Subcutaneous abdominal adipose tissue (tissue), 5 donors: ENCODE measurements around the gene FBXO5.

Experiments used
- H3K27ac ChIP-seq: one replicate; pipeline ENCODE4 v1.7.0; 2013; ENCODE audit warnings: low read depth, mild to moderate bottlenecking, inconsistent platforms, low read length, moderate library complexity
- H3K27me3 ChIP-seq, 5 donors: one replicate each; pipeline ENCODE4 v1.7.0; 2013; ENCODE audit warnings: low read length in 5 of 5, inconsistent platforms in 1 of 5; ENCODE audit not compliant: control insufficient read depth in 5 of 5, insufficient read depth in 4 of 5
- H3K36me3 ChIP-seq, 5 donors: one replicate each; pipeline ENCODE4 v1.7.0; 2013; ENCODE audit warnings: low read length in 5 of 5; ENCODE audit not compliant: control insufficient read depth in 5 of 5, insufficient read depth in 5 of 5
- H3K4me1 ChIP-seq, 5 donors: one replicate each; pipeline ENCODE4 v1.7.0; 2013; ENCODE audit warnings: low read length in 5 of 5, mild to moderate bottlenecking in 3 of 5, moderate library complexity in 1 of 5; ENCODE audit not compliant: control insufficient read depth in 5 of 5, insufficient read depth in 5 of 5
- H3K4me3 ChIP-seq, 5 donors: one replicate each; pipeline ENCODE4 v1.7.0; 2013; ENCODE audit warnings: low read length in 5 of 5, low read depth in 1 of 5
- H3K9ac ChIP-seq, 5 donors: one replicate each; pipeline ENCODE4 v1.7.0; 2013; ENCODE audit warnings: low read length in 5 of 5, mild to moderate bottlenecking in 4 of 5, moderate library complexity in 3 of 5
- H3K9me3 ChIP-seq, 5 donors: one replicate each; pipeline ENCODE4 v1.7.0; 2013; ENCODE audit warnings: low read length in 5 of 5; ENCODE audit not compliant: control insufficient read depth in 5 of 5
- donor health status: healthy.
- donor health status: healthy.
- donor health status: healthy.
- donor health status: healthy.
- donor health status: healthy.

The FBXO5 gene, protein sequence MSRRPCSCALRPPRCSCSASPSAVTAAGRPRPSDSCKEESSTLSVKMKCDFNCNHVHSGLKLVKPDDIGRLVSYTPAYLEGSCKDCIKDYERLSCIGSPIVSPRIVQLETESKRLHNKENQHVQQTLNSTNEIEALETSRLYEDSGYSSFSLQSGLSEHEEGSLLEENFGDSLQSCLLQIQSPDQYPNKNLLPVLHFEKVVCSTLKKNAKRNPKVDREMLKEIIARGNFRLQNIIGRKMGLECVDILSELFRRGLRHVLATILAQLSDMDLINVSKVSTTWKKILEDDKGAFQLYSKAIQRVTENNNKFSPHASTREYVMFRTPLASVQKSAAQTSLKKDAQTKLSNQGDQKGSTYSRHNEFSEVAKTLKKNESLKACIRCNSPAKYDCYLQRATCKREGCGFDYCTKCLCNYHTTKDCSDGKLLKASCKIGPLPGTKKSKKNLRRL

DNA sequence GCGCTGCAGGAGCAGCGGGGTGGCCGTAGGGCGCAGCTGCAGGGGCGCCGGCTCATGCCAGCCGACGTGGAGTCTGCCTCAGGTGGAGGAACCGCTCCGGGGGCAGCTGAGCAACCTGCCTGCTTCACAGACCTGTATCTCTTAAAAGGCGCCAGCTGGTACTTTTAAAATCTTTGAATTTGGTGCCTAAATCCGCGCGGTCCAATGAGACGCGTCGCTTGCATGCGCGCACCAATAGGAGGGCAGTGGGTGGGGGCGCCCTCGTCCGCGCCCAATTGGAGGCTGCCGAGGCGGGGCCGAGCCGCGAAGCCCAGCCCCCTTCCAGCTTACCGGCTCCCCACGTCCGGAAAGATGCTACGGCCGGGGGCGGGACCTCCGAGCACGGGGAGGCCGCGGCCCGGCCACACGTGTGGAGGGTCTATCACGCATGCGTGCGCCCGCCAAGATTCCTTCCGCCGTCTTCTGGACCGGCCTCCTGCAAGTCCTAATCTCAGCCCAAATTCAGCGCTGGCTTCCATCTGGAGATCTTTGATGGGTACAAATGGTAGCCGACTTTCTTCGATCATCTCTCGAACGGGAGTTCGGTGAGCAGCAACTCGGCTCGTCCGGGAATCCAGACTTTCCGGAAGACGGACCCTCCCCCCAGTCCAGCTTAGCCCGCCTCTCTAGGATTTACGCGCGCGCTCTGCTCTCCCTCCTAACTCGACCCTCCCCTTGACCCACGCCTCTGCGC is at the start of gene FBXO5:
FBXO5 (minus strand) TSS at position 138 of the 733 bp plus-strand sequence; CDS start at position 56, 82 bp downstream.
- H3K9me3 ChIP-seq: no peaks in the 10 kb centered on the region

DNA sequence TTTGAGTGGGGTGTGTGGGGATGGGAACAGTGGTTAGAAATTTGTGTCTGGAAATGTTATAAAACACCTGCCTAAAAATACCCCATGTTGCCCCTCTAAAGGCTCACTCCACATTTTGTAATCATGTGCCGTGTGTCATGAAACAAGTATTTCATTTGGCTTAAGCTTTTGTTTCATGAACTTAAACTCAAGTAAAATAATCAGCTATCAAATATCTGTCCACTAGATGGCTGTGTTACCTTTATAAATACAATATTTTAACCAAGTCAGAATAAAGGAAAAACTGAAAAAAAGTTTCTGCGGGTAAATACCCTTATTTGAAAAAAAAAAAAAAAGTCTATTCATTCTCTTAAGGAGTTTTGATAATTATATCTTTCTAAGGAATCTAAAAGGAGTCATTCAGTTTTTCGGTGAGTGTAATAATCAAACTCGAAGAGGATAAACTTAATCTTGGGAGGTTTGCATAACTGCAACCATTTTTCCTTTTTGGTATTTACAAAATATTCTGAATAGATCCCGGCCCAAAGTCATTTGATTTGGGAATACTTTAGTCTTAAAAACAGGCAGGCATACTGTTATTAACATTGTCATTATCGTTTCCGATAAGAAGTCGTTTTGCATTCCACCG is 49.5 kb upstream of the FBXO5 start:
- H3K4me3 ChIP-seq: no peak overlapping the region
- no peaks in the 10 kb centered on the region for H3K36me3 ChIP-seq
- H3K27ac ChIP-seq: no peak overlapping the region
- H3K4me1 ChIP-seq: no peaks in the 10 kb centered on the region
- H3K9me3 ChIP-seq: no peaks in the 10 kb centered on the region
- H3K27me3 ChIP-seq: no peaks in the 10 kb centered on the region
- no peak overlapping the region for H3K9ac ChIP-seq

More for the DNA sequence above, at the start of gene FBXO5:
- Histone ChIP-seq H3K27ac (peak within 1 kb of the TSS; percentile 90), H3K27me3 (peaks cover 0 to 3% (median 0%) of the 10 kb centered on the region in 5 donors), H3K4me1 (peaks cover 2 to 25% (median 23%) of the 10 kb centered on the region in 5 donors), H3K9ac (peak within 1 kb of the TSS; percentile 68 to 97 (median 86)), H3K4me3 (peak within 1 kb of the TSS; percentile 79 to 94 (median 85)), H3K36me3 (no peaks in the 10 kb centered on the region)

DNA sequence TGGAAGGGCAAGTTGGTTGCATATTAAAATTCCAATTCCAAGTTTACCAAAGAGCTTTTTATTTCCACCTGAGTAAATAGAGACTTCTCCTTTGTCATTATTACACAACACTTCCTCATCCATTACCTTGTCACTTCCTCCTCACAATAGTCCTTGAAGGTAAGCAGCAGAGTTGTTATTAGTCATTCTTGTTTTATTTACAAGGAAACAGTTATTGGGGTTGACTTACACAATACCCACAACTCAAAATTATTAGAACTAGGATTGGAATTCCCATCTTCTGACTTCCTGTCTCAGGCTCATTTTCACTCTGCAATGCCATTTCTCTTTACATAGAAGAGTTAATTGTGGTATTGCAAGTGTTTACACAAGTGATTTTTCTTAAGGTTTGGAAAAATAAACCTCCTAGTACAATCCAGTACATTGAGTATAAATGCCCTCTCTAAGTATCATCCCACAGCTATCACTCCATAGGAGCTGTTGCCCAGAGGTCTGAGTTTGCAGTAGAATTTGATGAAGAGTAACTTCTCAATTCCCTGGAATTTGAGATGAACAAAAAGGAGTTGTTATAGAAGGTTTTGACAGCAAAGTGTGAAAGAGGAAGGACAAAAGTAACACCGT is 48.6 kb upstream of the FBXO5 start:
- Histone ChIP-seq H3K27me3 (no peaks in the 10 kb centered on the region), H3K9ac (no peak overlapping the region), H3K4me3 (no peak overlapping the region), H3K27ac (no peak overlapping the region), H3K9me3 (no peaks in the 10 kb centered on the region), H3K36me3 (no peaks in the 10 kb centered on the region), H3K4me1 (no peaks in the 10 kb centered on the region)

DNA sequence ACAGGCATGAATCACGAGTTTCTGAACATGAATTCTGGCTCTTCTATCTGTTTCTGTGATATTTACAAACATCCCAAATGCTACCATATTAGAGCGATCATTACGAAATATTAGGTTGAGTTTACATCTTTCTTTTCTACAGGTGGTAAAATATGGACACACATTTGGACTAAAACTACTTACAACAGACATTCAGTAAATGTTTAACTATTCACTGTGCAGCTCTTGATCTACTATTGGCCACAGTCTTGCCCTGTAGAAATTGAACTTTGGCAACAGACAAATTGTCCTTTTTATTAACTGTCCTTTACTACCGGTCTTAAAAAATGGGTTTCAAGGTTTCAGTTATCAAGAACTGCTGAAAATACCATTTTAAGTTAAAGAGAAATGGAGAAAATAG is 46.1 kb upstream of the FBXO5 start:
- H3K9me3 ChIP-seq: no peaks in the 10 kb centered on the region
- H3K4me1 ChIP-seq: peaks cover 0 to 3% (median 0%) of the 10 kb centered on the region in 5 donors
- H3K27ac ChIP-seq: no peak overlapping the region
- H3K27me3 ChIP-seq: no peaks in the 10 kb centered on the region
- no peak overlapping the region for H3K9ac ChIP-seq
- H3K4me3 ChIP-seq: no peak overlapping the region
- H3K36me3 ChIP-seq: no peaks in the 10 kb centered on the region

DNA sequence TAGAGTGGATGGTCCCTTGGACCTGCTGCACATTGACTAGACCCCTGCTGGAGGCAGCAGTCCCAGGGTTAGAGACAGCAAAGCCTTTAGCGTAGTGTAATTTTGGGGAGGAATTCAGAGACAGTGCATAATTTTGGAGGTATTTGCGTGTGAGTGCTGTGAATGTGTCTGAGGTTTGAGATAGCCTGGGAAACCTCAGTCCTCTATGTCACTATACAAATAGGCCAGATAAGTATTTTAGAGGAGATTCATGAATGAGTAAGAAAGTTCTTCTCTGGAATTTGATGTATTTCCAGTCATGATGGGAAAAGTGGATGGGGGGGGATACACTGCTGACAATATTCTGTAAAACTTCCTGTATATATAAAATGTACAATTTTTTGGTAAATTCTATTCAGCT is 45.4 kb upstream of the FBXO5 start:
- H3K4me1 ChIP-seq: peaks cover 0 to 3% (median 0%) of the 10 kb centered on the region in 5 donors
- H3K27ac ChIP-seq: no peak overlapping the region
- no peak overlapping the region for H3K9ac ChIP-seq
- H3K36me3 ChIP-seq: no peaks in the 10 kb centered on the region
- no peaks in the 10 kb centered on the region for H3K27me3 ChIP-seq
- H3K4me3 ChIP-seq: no peak overlapping the region
- H3K9me3 ChIP-seq: no peaks in the 10 kb centered on the region

GRCh38 chr6:153027480-153027879 is 44.6 kb upstream of the FBXO5 start:
- Histone ChIP-seq H3K9ac (no peak overlapping the region), H3K36me3 (no peaks in the 10 kb centered on the region)

DNA sequence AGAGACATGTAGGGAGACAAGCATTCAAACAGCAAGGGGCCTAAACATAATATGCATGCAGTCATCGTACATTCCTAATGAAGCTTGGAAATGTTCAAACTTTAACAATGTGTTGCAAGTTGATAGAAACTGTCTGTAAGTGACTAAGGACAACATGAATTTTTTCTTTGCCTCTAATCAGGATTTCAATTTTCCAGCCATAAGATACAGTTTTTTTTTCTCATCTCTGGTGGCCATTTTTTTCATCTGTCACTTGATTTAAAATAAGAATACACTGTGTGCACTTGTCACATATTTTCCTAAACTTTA is 41.8 kb upstream of the FBXO5 start:
- no peaks in the 10 kb centered on the region for H3K36me3 ChIP-seq
- H3K27ac ChIP-seq: no peak overlapping the region
- H3K9ac ChIP-seq: no peak overlapping the region
- no peaks in the 10 kb centered on the region for H3K9me3 ChIP-seq
- no peak overlapping the region for H3K4me3 ChIP-seq
- no peaks in the 10 kb centered on the region for H3K27me3 ChIP-seq
- H3K4me1 ChIP-seq: peaks cover 0 to 3% (median 0%) of the 10 kb centered on the region in 5 donors

More at GRCh38 chr6:153027480-153027879, 44.6 kb upstream of the FBXO5 start:
- Histone ChIP-seq H3K27me3 (no peaks in the 10 kb centered on the region), H3K4me1 (peaks cover 0 to 3% (median 0%) of the 10 kb centered on the region in 5 donors), H3K9me3 (no peaks in the 10 kb centered on the region), H3K4me3 (no peak overlapping the region), H3K27ac (no peak overlapping the region)

GRCh38 chr6:153023977-153024708 is 41.3 kb upstream of the FBXO5 start:
- Histone ChIP-seq H3K4me3 (no peak overlapping the region), H3K36me3 (no peaks in the 10 kb centered on the region), H3K9me3 (no peaks in the 10 kb centered on the region), H3K4me1 (peaks cover 0 to 3% (median 0%) of the 10 kb centered on the region in 5 donors), H3K27ac (no peak overlapping the region), H3K9ac (no peak overlapping the region), H3K27me3 (no peaks in the 10 kb centered on the region)

- Histone ChIP-seq H3K9ac (no peak overlapping the region), H3K4me1 (no peaks in the 10 kb centered on the region), H3K4me3 (no peak overlapping the region), H3K27ac (no peak overlapping the region), H3K27me3 (no peaks in the 10 kb centered on the region), H3K36me3 (no peaks in the 10 kb centered on the region), H3K9me3 (no peaks in the 10 kb centered on the region)
Measured at GRCh38 chr6:153018355-153018754, 35.5 kb upstream of the FBXO5 start.
